ENCODE results near the gene NEDD4L.

DNA sequence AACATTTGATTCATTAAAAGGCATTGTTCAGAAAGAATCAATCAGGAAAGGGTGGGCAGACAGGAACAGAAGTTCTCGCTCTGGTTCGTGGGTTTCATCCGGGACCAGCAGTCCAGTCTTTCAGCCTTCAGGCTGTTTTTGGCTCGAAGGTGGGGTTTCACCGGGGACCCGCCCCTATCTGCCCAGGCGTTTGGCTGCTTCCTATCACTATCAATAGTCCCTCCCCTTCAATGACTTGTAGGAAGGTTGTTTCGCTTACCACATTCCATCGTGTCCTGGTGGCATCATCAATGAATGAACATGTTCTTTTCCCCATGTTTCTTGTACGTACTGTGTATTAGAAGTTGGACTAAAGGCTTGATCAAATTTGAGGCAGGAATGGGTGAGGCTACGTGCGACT lies 130.3 kb downstream of the NEDD4L start:
- TF ChIP-seq, protein P1, sequence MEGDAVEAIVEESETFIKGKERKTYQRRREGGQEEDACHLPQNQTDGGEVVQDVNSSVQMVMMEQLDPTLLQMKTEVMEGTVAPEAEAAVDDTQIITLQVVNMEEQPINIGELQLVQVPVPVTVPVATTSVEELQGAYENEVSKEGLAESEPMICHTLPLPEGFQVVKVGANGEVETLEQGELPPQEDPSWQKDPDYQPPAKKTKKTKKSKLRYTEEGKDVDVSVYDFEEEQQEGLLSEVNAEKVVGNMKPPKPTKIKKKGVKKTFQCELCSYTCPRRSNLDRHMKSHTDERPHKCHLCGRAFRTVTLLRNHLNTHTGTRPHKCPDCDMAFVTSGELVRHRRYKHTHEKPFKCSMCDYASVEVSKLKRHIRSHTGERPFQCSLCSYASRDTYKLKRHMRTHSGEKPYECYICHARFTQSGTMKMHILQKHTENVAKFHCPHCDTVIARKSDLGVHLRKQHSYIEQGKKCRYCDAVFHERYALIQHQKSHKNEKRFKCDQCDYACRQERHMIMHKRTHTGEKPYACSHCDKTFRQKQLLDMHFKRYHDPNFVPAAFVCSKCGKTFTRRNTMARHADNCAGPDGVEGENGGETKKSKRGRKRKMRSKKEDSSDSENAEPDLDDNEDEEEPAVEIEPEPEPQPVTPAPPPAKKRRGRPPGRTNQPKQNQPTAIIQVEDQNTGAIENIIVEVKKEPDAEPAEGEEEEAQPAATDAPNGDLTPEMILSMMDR (tag by site-specific recombination; IDR thresholded peaks at IDR 0.05), result no peak
- TF ChIP-seq, protein P2, sequence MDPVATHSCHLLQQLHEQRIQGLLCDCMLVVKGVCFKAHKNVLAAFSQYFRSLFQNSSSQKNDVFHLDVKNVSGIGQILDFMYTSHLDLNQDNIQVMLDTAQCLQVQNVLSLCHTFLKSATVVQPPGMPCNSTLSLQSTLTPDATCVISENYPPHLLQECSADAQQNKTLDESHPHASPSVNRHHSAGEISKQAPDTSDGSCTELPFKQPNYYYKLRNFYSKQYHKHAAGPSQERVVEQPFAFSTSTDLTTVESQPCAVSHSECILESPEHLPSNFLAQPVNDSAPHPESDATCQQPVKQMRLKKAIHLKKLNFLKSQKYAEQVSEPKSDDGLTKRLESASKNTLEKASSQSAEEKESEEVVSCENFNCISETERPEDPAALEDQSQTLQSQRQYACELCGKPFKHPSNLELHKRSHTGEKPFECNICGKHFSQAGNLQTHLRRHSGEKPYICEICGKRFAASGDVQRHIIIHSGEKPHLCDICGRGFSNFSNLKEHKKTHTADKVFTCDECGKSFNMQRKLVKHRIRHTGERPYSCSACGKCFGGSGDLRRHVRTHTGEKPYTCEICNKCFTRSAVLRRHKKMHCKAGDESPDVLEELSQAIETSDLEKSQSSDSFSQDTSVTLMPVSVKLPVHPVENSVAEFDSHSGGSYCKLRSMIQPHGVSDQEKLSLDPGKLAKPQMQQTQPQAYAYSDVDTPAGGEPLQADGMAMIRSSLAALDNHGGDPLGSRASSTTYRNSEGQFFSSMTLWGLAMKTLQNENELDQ (tag by site-specific recombination; IDR thresholded peaks at IDR 0.05; ENCODE audit: low read depth), result no peak
- TF ChIP-seq, protein P3, sequence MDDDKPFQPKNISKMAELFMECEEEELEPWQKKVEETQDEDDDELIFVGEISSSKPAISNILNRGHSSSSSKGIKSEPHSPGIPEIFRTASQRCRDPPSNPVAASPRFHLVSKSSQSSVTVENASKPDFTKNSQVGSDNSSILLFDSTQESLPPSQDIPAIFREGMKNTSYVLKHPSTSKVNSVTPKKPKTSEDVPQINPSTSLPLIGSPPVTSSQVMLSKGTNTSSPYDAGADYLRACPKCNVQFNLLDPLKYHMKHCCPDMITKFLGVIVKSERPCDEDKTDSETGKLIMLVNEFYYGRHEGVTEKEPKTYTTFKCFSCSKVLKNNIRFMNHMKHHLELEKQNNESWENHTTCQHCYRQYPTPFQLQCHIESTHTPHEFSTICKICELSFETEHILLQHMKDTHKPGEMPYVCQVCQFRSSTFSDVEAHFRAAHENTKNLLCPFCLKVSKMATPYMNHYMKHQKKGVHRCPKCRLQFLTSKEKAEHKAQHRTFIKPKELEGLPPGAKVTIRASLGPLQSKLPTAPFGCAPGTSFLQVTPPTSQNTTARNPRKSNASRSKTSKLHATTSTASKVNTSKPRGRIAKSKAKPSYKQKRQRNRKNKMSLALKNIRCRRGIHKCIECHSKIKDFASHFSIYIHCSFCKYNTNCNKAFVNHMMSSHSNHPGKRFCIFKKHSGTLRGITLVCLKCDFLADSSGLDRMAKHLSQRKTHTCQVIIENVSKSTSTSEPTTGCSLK (tag by site-specific recombination; IDR thresholded peaks at IDR 0.05), result no peak
- TF ChIP-seq ZNF549 (tag by site-specific recombination; IDR thresholded peaks at IDR 0.05), result no peak
